GM12878 (cell line): Measurements from ENCODE around the gene ODAM. TPM values are rescaled to one million over a fixed set of nuclear protein-coding genes. Genes with fewer than 3 reads are reported as not detected.

Source experiments
- ATAC-seq: fragments of 200-7000 bp; cut with Tn5 transposase; 3 replicates; pipeline ENCODE4 v1.9.1; 2020; ENCODE audit warnings: mild to moderate bottlenecking, moderate library complexity
- BruUV-seq: library from RNA; stranded (reverse); fragments of 400-500 nt; replicated peaks from 2 replicates; lab custom pipeline; 2021; lab: Mats Ljungman, UMichigan
- CTCF ChIA-PET: fragments of 300-600 bp; sonication (Branson Sonifier 250); formaldehyde crosslinking; extraction: SDS; loops from one replicate; lab custom pipeline; 2021; ENCODE audit warnings: inconsistent platforms; lab: Yijun Ruan, JAX
- POLR2A ChIA-PET: fragments of 350-600 bp; formaldehyde crosslinking; extraction: SDS; loops from one replicate; lab custom pipeline; 2021; ENCODE audit warnings: inconsistent platforms; lab: Charles Lee
- RAD21 ChIA-PET: fragments of 300-600 bp; sonication (Branson Sonifier 250); formaldehyde crosslinking; loops from one replicate; lab custom pipeline; 2023; ENCODE audit warnings: antibody characterized with exemption; ENCODE audit not compliant: unreplicated experiment; lab: Charles Lee
- SMC1A ChIA-PET: fragments of 300-600 bp; sonication (Branson Sonifier 250); formaldehyde crosslinking; loops from one replicate; lab custom pipeline; 2023; ENCODE audit not compliant: unreplicated experiment, uncharacterized antibody; lab: Charles Lee
- DNase-seq: peaks from one replicate; pipeline ENCODE4 v3.0.0-alpha.2; 2011; ENCODE audit warnings: low read depth, low spot score
- FAIRE-seq: peaks from 3 replicates; lab custom pipeline; 2011; peaks lifted over from hg19 to GRCh38; lab: Jason Lieb, UNC
- H2AFZ ChIP-seq: 2 replicates; pipeline ENCODE4 v1.6.0; 2011; ENCODE audit warnings: low read depth, low read length, control low read depth; ENCODE audit not compliant: control insufficient read depth
- H3K27ac ChIP-seq: 2 replicates; pipeline ENCODE4 v1.5.1; 2011; ENCODE audit warnings: control low read depth; ENCODE audit not compliant: control insufficient read depth, insufficient read depth
- H3K27me3 ChIP-seq, 2 experiments: replicated peaks in 1 of 2; 2 replicates each; pipeline versions ENCODE4 v1.6.0 to v1.6.1; 2011; ENCODE audit warnings: low read length in 1 of 2; ENCODE audit not compliant: control insufficient read depth in 2 of 2, insufficient read depth in 2 of 2
- H3K36me3 ChIP-seq, 2 experiments: 2 replicates each; pipeline ENCODE4 v1.5.1; 2011; ENCODE audit warnings: low read length in 1 of 2; ENCODE audit not compliant: control insufficient read depth in 2 of 2, insufficient read depth in 2 of 2
- H3K4me1 ChIP-seq: 2 replicates; pipeline ENCODE4 v1.6.1; 2011; ENCODE audit warnings: mild to moderate bottlenecking, low read length, moderate library complexity, mixed read lengths; ENCODE audit not compliant: control insufficient read depth, insufficient read depth
- H3K4me2 ChIP-seq: 2 replicates; pipeline ENCODE4 v1.6.0; 2011; ENCODE audit warnings: control low read depth; ENCODE audit not compliant: control insufficient read depth, insufficient read depth
- H3K4me3 ChIP-seq: fragments of 200-600 bp; sonication (generic); 2 replicates; pipeline ENCODE4 v1.5.1; 2016
- H3K79me2 ChIP-seq: 2 replicates; pipeline ENCODE4 v1.6.0; 2011; ENCODE audit warnings: low read length; ENCODE audit not compliant: control insufficient read depth, insufficient read depth
- H3K9ac ChIP-seq: 2 replicates; pipeline ENCODE4 v1.8.0; 2011; ENCODE audit warnings: low read length, control low read depth, mixed read lengths; ENCODE audit not compliant: control insufficient read depth, insufficient read depth
- H3K9me3 ChIP-seq: replicated peaks from 3 replicates; pipeline ENCODE4 v1.5.1; 2011; ENCODE audit warnings: mild to moderate bottlenecking, low read length; ENCODE audit not compliant: control insufficient read depth, insufficient read depth
- H4K20me1 ChIP-seq: 2 replicates; pipeline ENCODE4 v1.6.0; 2011; ENCODE audit not compliant: control insufficient read depth, insufficient read depth
- LARP7 ChIP-seq: fragments of 450-650 bp; IDR thresholded peaks from 2 replicates; pipeline ENCODE4 v1.6.1; 2017; ENCODE audit warnings: mild to moderate bottlenecking
- NFYA ChIP-seq: IDR thresholded peaks from 2 replicates; pipeline ENCODE4 v1.6.1; 2011; ENCODE audit warnings: low read depth, mild to moderate bottlenecking, low read length, improper control_type of control experiment, borderline replicate concordance
- NRF1 ChIP-seq: conservative IDR thresholded peaks from 2 replicates; pipeline ENCODE4 v1.6.1; 2011; ENCODE audit warnings: mild to moderate bottlenecking, low read depth, low read length, improper control_type of control experiment
- RB1 ChIP-seq: fragments of 450-650 bp; formaldehyde crosslinking; IDR thresholded peaks from 2 replicates; pipeline ENCODE4 v1.6.1; 2017; ENCODE audit warnings: mild to moderate bottlenecking, borderline replicate concordance
- STAT3 ChIP-seq: IDR thresholded peaks from 2 replicates; pipeline ENCODE4 v1.6.1; 2011; ENCODE audit warnings: low read depth, low read length, improper control_type of control experiment
- YBX1 ChIP-seq: fragments of 450-650 bp; IDR thresholded peaks from 2 replicates; pipeline ENCODE4 v1.6.1; 2016; ENCODE audit warnings: antibody characterized with exemption
- ZBTB11 ChIP-seq: fragments of 450-650 bp; formaldehyde crosslinking; IDR thresholded peaks from 2 replicates; pipeline ENCODE4 v1.5.0; 2022; ENCODE audit warnings: mild to moderate bottlenecking, missing genetic modification characterization
- WGBS: methylation state at CpG from one replicate; pipeline ENCODE4 v1.1.6; 2016; ENCODE audit warnings: low lambda C conversion rate; ENCODE audit not compliant: insufficient replicate concordance, insufficient coverage; ENCODE audit errors: missing lambda C conversion rate; 5-methylcytosine and 5-hydroxymethylcytosine counted together
- in situ Hi-C: fragments of 300-500 bp; cut with MboI; formaldehyde crosslinking; loops from 9 replicates; pipeline ENCODE4 v1.14.3; 2018; ENCODE audit warnings: mixed read lengths
- intact Hi-C: fragments of 100-400 bp; cut with micrococcal nuclease; formaldehyde crosslinking; loops from one replicate; pipeline ENCODE4 v1.14.2; 2022; ENCODE audit not compliant: unreplicated experiment
- polyA plus RNA-seq, 11 experiments: library from polyadenylated mRNA; depleted of rRNA in 4 of 11; unstranded in 6 of 11; stranded (reverse) in 5 of 11; fragments of >200 nt; fragmentation: Nextera tagmentation in 4 of 11; fragmentation: Illumina TruSeq in 1 of 11; extraction: Ambion mirVana in 4 of 11; extraction: Trizol in 1 of 11; gene quantifications; 1 replicate in 1 of 11; 2 replicates in 10 of 11; pipeline versions ENCODE4 v1.2.1 to v1.2.3, GENCODE V29; 2011 to 2016; ENCODE audit warnings: inconsistent platforms in 2 of 11, missing spikeins in 2 of 11, low read depth in 1 of 11
- total RNA-seq, 4 experiments: library from RNA; depleted of rRNA in 3 of 4; stranded (reverse); fragments of >200 nt in 3 of 4; fragmentation: Illumina TruSeq in 1 of 4; extraction: Trizol in 1 of 4; gene quantifications; 2 replicates each; pipeline versions ENCODE4 v1.2.1 to v1.2.3, GENCODE V29; 2013 to 2021

Gene ODAM
- total and polyA plus RNA-seq, 10 of the 15 experiments (the other 5 are each of a cell fraction or from before 2014, with no cell fraction given), result not detected

GRCh38 chr4:70177090-70177489 lies 18.4 kb upstream of the ODAM start:
- ChIA-PET POLR2A (no interaction called here), RAD21 (interaction anchor here (0.8 kb wide), 1 partner anchor 326 kb away, joined by 6 read pairs; no protein-coding TSS in a partner anchor)
- no peak overlapping the region for H3K4me2 ChIP-seq

More at GRCh38 chr4:70177090-70177489, 18.4 kb upstream of the ODAM start:
- Histone ChIP-seq H3K4me3 (no peak overlapping the region), H3K36me3 (no peaks in the 10 kb centered on the region), H3K9ac (no peak overlapping the region), H4K20me1 (no peaks in the 10 kb centered on the region), H2AFZ (no peak overlapping the region), H3K79me2 (no peaks in the 10 kb centered on the region), H3K27ac (no peak overlapping the region), H3K9me3 (no peaks in the 10 kb centered on the region), H3K4me1 (no peaks in the 10 kb centered on the region), H3K27me3 (no peaks in the 10 kb centered on the region)
- ChIA-PET CTCF (interaction anchor here (1.2 kb wide), 1 partner anchor 282 kb away, joined by 3 read pairs; no protein-coding TSS in a partner anchor), SMC1A (interaction anchor here (1.0 to 1.2 kb wide), 2 partner anchors 18 to 19 kb away, joined by 3 to 4 read pairs; partner anchors contain the start of gene ODAM)
- 18% methylated on average over 5 of the region's 5 CpGs for WGBS
- ATAC-seq, result no peak
- in situ Hi-C loops, result no loop called here
- FAIRE-seq, result no peak
- no TSS peak for BruUV-seq
- intact Hi-C loops, result no loop called here
- no peak for DNase-seq
- no peak for TF ChIP-seq ZBTB11
- TF ChIP-seq STAT3, result no peak
- no peak for TF ChIP-seq RB1
- TF ChIP-seq LARP7, result no peak
- no peak for TF ChIP-seq NFYA
- TF ChIP-seq NRF1, result no peak
- TF ChIP-seq YBX1, result no peak
